Right ventricle myocardium inferior (tissue), 1 donor: ENCODE data around the gene TMEM154. TPM values are rescaled to one million over a fixed set of nuclear protein-coding genes. Genes with fewer than 3 reads are reported as not detected.
A peak's percentile ranks its signal among the peaks of the same experiment; 100 is the strongest.
"Not testable (repeated sequence)": the region's sequence is repeated elsewhere in the genome, so short reads cannot be mapped to it uniquely, and the experiment has no call there.

Source experiments
- ATAC-seq: fragments of 200-7000 bp; cut with Tn5 transposase; one replicate; pipeline ENCODE4 v1.9.1; 2020; ENCODE audit warnings: mild to moderate bottlenecking, moderate library complexity
- DNase-seq: peaks from one replicate; pipeline ENCODE4 v3.0.0; 2021; ENCODE audit errors: missing footprints
- intact Hi-C: fragments of 100-400 bp; cut with DNase I; formaldehyde crosslinking; loops from one replicate; pipeline ENCODE4 v1.11.0; 2022
- total RNA-seq: library from RNA; stranded (reverse); fragmentation: NEBNext Ultra II Directional; extraction: Animal tissue kit (Norgen Biotek cat#: 25700); gene quantifications from one replicate; pipeline ENCODE4 v1.2.1, GENCODE V29; 2021
- donor health status: DM: no; HTN: yes; CAD: no; lungs with severe emphysema.

The TMEM154 gene
- total RNA-seq, 1 donor from 2014 or later: 3.2 TPM

DNA sequence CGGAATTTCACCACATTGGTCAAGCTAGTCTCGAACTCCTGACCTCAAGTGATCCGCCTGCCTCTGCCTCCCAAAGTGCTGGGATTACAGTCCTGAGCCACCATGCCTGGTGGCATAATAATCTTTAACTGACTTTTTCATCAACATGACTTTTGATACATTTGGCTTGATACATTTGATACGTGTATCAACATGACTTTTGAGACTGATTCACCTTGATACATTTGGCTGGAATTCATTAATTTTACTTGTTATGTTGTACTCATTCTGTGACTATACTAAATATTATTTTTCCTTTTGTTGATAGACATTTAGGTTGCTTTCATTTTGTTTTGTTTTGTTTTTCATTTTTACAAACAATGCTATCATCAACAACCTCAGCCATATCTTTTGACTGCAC lies 6.3 kb downstream of the TMEM154 start:
- intact Hi-C loops: no loop called here
- no peak for DNase-seq
- ATAC-seq: no peak

DNA sequence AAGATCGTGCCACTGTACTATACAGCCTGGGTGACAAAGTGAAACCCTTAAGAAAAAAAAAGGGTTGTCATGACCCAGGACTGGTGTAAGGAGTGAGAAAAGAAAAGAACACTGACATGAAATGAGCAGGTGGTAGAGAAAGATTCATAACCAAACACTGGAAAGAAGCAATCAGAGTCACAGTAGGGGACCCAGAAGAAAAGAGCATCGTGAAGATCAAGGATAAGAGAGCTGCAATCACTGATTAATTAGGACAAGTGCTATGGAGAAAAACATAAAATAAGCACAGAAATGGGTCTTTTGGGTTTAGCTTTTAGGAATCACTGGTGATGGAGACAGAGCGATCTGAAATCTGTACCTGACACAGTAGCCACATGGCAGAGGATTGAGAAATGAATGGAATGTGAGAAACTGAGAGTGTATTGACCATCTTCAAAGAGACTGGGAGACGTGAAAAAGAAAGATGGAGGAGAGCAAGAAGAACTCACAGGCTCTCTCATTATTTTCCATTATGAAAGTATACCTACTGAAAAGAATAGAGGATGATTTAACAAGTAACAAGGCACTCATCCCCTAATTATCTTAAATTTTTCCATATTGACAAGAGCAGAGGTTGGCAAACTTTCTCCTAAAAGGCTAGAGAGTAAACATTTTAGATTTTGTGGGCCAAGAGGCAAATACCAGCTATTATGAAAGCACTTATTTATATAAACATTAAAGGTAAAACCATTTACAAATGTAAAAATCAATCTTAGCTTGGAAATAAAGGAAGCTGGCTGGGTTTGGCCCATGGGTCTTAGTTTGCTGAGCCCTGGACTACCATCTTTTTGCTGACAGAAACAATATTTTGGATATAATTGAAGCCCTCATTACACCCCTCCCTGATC lies 7.3 kb downstream of the TMEM154 start:
- ATAC-seq (no peak), DNase-seq (no peak)
- intact Hi-C loops: no loop called here

DNA sequence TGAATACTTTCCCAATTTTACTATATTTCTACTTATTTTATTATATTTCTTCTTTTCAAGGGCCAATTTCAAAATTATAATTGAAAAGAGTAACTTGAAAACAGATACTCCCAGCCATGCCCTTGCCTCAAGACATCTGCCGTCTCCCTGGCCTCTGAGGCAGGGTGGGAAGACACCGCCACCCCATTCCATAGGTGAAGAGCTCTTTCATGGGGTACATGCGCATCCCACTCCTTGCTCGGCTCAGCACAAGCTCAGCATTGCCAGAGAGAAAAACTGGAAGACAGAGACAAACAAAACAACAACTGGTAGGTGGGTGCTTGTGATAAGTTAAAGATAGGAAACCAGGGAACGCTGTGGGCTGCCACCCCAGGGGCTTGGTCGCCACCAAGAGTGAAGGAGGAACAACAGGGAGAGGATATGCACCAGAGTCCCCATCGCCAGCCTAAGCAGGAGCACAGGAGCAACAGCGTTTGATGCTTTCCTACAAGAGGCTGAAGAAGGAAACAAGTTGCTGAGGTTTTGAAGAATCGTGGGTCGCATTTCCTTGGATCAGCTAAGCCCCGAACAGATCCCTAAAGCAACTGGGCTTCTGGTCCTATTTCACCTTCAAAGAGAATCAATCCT lies 11.3 kb downstream of the TMEM154 start:
- DNase-seq (no peak), ATAC-seq (no peak)
- intact Hi-C loops: no loop called here

DNA sequence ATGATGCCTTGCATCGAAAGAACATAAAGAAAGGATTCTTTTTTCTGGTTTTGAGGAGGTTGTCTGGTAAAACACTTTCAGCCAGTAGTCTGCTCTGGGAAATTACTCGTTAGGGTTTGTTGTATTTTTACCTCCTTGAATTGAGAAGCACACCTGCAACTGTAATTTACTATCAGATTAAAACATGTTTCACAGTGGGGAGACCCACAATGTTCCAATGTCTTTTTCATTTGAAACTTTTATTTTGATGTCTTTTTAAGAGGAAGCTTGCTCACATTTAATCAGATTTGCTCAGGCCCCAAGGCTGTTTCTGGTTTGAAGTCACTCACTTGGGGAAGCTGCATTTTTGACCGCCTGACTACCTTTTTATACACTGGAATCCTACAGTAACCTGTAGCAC lies 12.0 kb downstream of the TMEM154 start:
- no peak for DNase-seq
- no peak for ATAC-seq
- intact Hi-C loops: no loop called here

DNA sequence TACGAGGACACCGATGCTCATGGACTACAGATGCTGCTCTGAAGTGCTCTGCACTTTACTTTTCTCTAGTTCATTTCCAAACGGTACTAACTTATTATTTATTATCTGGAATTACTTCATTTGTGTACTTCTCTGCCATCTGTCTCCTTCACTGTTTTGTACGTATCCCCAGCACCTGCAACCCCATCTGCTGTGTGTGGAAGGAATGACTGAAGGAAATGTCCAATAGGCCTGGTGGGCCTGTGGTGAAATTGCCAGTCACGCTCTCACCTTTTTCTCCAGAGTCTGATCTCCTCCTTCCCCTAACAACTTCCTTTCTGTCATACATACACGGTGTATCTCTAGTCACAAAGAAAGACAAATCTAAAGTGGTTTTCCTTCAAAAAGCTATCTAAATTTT lies 12.9 kb downstream of the TMEM154 start:
- no peak for ATAC-seq
- no peak for DNase-seq
- intact Hi-C loops: no loop called here

DNA sequence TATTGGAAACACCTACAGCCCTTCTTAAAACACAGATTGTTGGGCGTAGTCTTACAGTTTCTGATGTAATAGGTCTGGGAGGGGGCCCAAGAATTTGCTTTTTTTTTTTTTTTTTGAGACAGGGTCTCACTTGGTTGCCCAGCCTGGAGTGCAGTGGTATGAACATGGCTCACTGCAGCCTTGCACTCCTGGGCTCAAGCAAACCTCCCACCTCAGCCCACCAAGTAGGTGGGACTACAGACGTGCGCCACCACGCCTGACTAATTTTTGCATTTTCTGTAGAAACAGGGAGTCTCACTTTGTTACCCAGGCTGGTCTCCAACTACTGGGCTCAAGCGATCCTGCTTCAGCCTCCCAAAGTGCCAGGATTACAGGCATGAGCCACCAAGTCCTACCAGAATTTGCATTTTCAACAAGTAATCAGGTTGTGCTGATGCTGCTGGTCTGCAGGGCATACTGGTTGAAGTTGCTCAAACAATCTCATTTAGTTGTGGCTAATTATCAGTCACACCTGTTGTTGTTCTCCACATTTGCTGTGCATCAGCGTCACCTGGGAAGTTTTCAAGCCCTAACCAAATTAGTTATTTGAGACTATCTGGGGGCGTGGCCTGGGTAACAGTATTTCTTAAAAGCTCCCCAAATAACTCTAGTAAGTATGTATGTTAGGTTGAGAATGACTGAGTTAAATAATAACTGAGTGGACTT lies 14.0 kb downstream of the TMEM154 start:
- ATAC-seq (no peak), DNase-seq (no peak)
- intact Hi-C loops: no loop called here

DNA sequence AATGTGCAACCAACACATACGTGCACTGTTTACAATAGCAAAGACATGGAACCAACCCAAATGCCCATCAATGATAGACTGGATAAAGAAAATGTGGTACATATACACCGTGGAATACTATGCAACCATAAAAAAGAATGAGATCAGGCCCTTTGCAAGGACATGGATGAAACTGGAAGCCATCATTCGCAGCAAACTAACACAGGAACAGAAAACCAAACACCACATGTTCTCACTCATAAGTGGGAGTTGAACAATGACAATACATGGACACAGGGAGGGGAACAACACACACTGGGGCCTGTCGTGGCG lies 15.8 kb downstream of the TMEM154 start:
- DNase-seq, ATAC-seq, intact Hi-C loops: not testable (repeated sequence)

DNA sequence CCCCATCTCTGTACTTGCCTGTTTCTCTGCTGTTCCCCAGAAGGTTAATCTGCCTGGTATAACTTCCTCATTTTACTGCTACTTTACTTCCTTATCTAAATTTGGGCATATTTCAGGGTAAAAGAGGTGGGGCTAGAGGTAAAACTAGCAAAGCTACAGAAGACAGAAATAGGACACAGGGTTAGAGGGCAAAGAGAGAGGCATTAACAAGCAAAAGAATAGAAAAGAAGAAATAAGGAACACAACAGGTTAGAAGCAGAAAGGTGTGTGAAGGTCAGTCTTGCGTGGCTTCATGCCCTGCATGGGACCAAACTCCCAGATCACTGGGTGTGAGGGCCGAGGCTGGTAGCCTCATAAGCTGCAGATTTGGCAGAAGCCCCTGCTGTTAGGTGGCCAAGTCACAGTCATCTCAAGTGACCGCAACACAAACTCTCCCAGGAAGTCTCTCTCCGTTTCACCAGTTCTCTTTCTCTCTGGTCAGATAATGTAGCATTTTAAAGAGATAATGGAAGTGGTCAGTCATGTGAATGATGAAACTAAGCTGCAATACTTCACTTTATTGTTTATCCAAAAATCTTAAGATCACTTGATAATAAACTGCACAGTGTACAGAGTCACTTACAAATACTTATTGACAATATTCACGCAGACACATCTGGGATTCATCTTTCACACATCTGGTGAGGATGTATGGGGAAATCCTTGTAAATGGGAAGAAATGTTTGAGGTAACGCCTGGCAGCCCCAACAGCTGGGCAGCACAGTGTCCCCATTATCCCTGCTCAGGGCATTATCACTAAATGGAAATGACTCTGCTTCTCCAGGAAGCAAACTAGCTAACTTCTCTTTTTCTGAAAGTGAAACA lies 16.4 kb downstream of the TMEM154 start:
- intact Hi-C loops: no loop called here
- ATAC-seq (no peak), DNase-seq (no peak)

DNA sequence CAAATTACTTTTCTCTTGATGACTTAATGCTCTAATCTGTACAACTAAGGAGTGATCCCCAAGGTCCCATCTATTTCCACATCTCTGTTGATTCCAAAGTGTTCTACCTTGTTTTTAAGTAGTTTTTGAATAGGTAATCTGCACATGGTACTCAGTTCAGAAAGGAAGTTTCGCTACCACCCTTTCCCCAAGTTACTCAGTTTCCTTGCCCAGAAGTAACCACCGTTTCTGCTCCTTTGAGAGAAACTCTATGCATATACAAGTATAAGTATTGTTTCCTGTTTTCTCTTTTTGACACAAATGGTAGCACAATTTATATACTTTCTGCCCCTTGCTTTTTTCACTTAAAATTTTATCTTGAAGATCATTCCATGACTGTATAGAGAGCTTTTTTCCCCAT lies 18.1 kb downstream of the TMEM154 start:
- intact Hi-C loops: no loop called here
- ATAC-seq (no peak), DNase-seq (no peak)

DNA sequence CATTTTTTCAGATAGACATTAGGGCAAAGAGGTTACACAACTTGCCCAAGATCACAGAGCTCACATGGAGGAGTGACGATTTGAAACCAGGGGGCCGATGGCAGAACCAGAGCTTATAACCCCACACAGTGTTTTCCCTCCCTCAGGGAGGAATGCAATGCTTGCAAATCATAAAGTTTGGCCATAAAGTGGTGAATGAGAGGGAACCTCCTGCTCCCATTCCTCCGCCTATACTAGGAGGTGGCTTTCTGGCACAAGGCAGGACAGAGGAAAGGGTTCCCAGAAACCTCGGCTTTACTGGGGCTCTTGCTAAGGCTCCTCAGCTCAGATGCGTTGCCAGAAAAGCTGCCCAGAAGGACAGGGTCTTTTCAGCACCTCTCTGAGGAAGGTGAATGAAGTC lies 19.3 kb downstream of the TMEM154 start:
- intact Hi-C loops: no loop called here
- ATAC-seq (no peak), DNase-seq (no peak)

DNA sequence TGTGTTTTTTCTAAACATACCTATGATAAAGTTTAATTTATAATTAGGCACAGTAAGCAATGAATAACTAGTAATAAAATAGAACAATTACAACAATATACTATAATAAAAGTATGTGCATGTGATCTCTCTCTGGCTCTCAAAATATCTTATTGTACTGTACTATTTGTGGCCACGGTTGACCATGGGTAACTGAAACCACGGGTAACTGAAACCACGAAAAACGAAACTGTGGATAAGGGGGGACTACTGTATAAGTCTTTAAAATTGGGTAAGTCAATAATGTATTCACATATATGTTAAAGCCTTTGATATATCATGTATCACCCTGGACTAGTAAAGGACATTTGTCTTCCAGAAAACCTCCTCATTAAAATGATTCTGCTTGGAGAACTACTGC lies 20.0 kb downstream of the TMEM154 start:
- intact Hi-C loops: no loop called here
- DNase-seq: no peak
- ATAC-seq: no peak

DNA sequence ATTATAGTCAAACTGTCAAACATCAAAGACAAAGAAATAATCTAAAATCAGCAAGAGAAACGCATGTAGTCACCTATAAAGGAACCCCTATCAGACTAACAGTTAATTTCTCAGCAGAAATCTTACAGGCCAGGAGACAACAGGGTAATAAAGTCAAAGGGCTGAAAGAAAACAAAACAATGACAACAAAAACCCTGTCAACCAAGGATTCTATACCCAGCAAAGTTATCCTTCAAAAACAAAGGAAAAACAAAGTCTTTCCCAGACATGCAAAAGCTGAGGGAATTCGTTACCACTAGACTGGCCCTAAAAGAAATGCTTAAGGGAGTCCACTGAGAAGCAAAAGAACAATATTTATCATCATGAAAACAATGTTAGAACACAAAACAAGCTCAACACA lies 22.1 kb downstream of the TMEM154 start:
- no peak for ATAC-seq
- intact Hi-C loops: no loop called here
- no peak for DNase-seq

DNA sequence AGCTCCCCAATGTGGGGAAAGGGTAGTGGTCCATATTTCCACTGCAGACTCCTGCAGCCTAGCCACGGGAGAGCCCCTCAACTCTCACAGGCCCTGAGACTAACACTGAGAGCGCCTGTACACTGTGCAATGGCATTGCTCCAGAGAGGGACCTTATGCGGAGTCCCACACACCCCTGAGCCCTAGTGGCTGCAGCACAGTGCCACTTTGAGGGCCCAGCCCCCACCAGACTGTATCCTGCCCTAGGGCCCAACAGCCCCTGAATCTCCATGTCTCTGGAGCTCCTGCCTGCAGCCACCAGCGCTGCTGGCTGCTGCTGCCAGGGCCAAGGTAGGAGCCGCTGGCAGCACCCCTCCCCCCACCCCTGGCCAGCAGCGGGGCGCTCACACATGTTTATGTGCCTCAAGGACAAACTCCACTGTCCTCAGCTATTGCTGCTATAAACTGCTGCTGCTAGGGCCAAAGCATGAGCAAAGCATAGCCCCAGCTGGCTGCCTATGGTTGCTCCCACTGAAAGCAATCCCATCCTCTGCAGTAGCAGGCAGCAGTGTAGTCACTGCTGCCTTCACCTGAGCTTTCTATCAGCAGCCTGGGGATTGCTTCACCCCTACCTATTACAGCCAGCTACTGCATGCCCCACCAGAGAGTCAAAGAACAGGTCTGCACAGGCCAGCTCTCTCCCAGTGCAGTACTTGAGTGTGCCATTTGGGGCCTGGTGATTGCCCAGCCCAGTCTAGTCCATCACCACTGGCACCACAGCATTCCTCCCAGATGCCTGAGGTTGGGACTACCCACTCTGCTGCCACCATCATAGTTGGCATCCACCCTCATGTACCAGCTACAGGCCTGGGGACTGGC lies 24.3 kb downstream of the TMEM154 start:
- DNase-seq: no peak
- ATAC-seq: peak; percentile 44
- intact Hi-C loops: no loop called here

DNA sequence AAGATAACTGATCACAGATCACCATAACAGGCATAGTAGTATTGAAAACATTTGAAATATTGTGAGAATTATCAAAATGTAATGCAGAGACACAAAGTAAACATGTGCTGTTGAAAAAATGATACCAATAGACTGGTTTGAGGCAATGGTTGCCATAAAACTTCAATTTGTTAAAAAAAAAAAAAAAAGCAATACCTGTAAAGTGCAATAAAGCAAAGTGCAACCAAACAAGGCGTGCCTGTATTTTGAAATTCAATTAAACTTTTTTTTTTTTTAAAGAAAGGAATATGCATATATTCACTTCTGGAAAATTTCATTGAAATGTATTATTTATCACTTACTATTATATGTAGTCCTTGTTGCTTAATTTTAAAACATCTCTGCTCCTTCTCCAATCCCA lies 27.7 kb downstream of the TMEM154 start:
- no peak for ATAC-seq
- intact Hi-C loops: no loop called here

DNA sequence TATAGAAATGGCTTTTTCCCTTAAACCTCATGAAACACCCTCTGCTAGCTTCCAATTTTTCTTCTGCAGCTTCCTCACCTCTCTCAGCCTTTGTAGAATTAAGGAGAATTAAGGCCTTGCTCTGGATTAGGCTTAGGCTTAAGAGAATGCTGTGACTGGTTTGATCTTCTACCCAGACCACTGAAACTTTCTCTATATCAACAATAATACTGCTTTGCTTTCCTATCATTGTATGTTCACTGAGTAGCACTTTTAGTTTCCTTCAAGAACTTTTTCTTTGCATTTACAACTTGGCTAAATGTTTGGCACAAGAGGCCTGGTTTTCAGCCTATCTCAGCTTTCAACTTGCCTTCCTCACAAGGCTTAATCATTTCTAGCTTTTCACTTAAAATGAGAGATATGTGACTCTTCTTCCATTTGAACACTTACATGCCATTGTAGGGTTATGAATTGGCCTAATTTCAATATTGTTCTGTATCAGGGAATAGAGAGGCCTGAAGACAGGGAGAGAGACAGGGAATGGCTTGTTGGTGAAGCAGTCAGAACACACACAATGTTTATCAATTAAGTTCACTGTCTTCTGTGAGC lies 28.2 kb downstream of the TMEM154 start:
- ATAC-seq (no peak), DNase-seq (no peak)

More for the DNA sequence above, 27.7 kb downstream of the TMEM154 start:
- no peak for DNase-seq

DNA sequence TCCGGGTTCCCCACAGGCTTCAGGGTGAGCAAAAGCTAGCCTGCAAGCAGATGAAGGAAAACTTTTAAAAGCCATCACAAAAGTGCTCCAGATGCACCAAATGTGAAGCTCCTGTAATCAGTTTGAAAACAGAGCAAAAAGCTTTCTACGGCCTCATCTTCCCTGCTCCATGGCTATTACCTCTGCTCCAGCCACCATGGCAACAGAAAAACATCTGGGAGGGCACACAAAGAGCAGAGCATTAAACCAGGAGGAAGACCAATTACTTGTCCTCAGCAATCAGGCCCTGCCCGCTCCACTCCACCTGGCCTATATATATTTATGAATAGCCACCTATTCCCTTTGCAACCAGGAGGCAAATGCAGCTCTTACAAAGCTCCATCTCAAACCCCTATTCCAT lies 33.6 kb downstream of the TMEM154 start:
- no peak for DNase-seq

More for the DNA sequence above, 28.2 kb downstream of the TMEM154 start:
- intact Hi-C loops: no loop called here

DNA sequence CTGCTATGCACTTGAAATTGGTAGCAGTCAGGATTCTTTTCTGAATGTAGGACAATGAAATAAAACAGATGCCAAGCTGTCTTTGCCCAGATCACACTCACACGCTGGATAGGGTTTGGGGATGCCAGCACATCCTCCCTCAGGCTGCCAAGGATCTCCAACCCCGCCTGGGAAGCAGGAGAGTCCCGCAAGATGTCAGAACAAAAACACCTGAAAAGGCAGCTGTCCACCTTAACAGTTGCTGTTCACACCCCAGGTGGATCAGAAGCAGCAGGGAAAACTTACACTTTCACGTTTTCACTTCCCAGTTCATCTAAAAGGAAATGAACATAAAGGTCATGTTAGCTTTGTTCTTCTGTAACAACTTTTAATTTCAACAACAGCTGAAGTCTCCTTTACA lies 35.7 kb downstream of the TMEM154 start:
- DNase-seq: no peak
- ATAC-seq: peak; percentile 51
- intact Hi-C loops: loop anchor here (2.0 to 5.0 kb wide), 3 partner anchors 41 to 187 kb away; no protein-coding TSS in a partner anchor

More for the DNA sequence above, 33.6 kb downstream of the TMEM154 start:
- ATAC-seq: no peak
- intact Hi-C loops: no loop called here
